GM21515 (cell line): Measurements from ENCODE around the gene FES.
"Not testable (repeated sequence)": the region's sequence is repeated elsewhere in the genome, so short reads cannot be mapped to it uniquely, and the experiment has no call there.

Source experiments
- ATAC-seq: cut with Tn5 transposase; IDR thresholded peaks from one replicate; pipeline ENCODE4 v1.9.1; 2021; ENCODE audit not compliant: unreplicated experiment

FES gene

DNA sequence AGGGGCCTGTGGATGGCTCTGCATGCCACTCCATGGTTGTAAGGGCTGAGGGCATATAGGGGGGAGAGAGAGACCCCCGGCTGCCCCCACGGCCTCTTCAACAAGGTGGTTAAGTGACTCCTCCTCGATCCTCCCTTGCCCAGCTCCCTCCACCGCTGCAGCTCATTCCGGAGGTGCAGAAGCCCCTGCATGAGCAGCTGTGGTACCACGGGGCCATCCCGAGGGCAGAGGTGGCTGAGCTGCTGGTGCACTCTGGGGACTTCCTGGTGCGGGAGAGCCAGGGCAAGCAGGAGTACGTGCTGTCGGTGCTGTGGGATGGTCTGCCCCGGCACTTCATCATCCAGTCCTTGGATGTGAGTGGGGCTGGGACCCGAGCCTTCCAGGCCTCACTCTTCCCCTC is 6.5 kb downstream of the FES start:
- no peak for ATAC-seq

DNA sequence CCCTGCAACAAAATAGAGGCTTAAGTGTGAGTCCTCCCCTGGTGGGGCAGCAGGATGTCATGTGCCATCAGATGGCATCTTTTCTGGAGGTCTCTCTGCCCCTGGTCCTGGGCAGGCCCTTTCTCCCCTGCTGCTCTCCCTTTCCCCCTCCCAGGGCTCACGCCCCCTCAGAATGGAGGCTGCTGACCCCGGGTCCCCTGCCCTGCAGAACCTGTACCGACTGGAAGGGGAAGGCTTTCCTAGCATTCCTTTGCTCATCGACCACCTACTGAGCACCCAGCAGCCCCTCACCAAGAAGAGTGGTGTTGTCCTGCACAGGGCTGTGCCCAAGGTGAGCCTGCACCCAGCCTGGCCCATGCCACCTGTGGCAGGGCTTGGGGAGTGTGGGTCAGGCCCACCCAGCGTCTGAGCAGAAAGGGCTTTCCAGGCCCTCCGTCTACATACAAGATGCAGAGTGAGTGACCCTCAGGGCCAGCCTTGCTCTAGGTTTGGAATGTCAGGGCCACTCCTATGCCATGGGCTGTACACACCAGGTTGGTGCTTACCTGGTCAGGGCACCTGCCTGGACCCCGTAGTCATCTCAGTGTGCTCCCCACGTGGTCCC is 7.1 kb downstream of the FES start:
- ATAC-seq, result no peak

DNA sequence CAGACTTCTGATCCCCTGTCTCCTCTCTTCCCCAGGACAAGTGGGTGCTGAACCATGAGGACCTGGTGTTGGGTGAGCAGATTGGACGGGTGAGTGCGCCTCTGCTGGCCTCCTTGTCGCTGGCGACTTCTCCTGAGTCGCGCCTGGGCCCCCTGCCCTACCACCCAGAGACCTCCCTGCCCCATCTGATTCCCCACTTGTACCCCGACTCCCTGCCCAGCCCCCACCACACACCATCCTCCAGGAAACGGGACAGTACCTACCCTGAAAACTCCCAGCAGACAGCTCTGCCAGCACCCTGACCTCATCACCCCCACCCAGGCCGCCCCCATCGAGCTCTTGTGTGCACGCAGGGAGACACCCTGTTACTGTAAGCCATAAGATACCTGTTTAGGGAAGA is 7.7 kb downstream of the FES start:
- ATAC-seq, result no peak

DNA sequence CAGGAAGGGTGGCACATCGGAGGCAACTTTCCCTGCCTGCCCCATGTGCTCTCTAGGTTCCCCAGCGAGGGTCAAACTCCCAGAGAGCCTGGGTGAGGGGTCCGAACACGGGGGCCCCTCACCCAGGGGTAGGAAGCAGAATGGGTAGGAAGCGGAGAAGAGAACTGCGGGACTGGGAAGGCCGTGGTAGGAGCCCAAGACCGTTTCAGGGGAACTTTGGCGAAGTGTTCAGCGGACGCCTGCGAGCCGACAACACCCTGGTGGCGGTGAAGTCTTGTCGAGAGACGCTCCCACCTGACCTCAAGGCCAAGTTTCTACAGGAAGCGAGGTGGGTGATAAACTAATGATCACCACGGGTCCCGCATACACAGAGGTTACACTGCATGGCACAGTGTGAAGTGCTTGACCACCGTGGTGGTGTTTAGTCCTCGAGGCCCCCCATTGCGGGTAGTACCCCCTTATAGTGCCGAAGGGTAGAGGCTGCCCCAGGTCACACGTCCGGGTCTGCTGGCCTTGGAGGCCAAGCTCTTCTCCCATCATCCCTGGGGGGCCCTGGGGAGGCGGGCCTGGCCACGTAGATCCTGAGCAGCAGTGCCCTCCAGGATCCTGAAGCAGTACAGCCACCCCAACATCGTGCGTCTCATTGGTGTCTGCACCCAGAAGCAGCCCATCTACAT is 8.3 kb downstream of the FES start:
- no peak for ATAC-seq

- ATAC-seq, result no peak
These were observed 9.1 kb downstream of the FES start for GRCh38 chr15:90893175-90894090.

GRCh38 chr15:90895571-90896117 is 11.3 kb downstream of the FES start:
- no peak for ATAC-seq

DNA sequence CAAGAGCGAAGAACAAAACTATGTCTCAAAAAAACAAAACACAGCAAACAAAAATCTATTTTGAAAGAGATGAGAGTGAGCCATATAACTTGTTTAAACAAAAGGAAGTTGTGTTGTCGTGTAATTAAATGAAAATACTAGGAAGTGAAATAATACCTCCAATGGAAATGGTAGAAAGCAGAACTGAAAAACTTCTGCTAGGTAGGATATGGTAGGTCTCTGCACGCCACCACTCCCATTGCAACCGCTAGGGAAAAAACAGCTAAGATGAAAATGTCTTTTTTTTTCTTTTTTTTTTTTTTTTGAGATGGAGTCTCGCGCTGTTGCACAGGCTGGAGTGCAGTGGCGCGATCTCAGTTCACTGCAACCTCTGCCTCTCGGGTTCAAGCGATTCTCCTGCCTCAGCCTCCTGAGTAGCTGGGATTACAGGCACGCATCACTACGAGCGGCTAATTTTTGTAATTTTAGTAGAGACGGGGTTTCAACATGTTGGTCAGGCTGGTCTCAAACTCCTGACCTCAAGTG is 12.9 kb downstream of the FES start:
- ATAC-seq, result not testable (repeated sequence)

DNA sequence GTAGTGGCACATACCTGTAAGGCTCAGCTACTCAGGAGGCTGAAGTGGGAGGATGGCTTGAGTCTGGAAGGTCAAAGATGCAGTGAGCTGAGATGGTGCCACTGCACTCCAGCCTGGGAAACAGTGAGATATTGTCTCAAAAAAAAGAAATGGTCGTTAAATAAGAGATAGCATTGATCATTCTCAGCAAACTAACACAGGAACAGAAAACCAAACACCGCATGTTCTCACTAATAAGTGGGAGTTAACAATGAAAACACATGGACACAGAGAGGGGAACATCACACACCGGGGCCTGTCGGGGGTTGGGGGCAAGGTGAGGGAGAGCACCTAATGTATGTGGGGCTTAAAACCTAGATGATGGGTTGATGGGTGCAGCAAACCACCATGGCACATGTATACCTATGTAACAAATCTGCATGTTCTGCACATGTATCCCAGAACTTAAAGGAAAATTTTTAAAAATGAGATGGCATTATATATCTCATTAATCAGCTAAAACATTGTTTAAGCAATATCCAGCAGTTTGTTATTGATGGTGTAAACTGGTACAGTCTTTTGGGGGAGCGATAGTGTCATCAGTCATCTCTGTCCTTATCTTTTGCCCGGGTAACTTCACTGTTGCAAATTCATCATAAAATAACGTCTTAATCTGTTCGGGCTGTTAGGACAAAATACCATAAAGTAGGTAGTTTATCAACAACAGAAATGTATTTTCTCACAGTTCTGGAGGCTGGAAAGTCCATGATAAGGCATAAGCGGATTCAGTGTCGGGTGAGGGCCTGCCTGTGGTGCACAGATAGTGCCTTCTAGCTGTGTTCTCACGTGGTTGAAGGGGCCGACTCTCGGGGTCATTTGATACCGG is 17.1 kb downstream of the FES start:
- ATAC-seq, result no peak

DNA sequence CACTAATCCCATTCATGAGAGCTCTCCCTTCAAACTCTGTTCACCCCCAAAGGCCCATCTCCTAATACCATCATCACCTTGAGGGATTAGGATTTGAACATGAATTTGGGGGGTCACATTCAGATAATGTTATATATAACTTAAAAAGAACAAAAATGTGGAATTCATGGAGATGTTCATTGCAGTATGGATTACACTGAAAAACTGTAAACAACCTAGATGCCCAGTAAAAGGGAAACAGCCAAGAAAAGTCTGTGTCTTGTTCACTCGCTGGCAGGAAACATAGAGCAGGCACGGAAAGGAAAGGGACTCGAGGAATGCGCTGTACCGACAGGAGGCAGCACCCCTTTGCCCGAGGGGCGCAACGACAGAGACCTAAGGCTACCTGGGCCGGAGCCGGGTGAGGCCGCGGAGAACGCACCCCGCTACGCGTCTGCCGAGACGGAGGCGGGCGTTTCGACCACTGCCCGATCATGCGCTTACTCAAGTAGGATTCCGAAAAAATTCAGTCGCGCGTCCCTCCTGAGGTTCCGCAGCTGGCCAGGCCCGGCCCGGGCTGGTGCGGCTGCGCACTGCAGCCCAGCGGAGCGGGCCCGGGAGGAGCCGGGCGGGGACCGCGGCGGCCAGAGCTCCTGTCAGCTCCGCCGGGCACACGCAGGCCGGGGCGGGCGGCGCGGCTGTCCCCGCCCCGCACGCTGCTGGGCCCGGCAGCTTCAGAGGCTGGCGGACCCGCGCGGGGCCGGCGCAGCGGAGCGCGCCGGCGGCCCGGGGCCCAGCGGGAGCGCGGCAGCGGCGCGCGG is 17.9 kb downstream of the FES start:
- ATAC-seq, result peak; percentile 60

GRCh38 chr15:90902840-90903732 is 18.8 kb downstream of the FES start, which contains the start of gene MAN2A2:
Gene MAN2A2 (plus strand): TSS chr15:90903302. CDS start chr15:90904208, 906 bp downstream.
- ATAC-seq, result peak; percentile 61

DNA sequence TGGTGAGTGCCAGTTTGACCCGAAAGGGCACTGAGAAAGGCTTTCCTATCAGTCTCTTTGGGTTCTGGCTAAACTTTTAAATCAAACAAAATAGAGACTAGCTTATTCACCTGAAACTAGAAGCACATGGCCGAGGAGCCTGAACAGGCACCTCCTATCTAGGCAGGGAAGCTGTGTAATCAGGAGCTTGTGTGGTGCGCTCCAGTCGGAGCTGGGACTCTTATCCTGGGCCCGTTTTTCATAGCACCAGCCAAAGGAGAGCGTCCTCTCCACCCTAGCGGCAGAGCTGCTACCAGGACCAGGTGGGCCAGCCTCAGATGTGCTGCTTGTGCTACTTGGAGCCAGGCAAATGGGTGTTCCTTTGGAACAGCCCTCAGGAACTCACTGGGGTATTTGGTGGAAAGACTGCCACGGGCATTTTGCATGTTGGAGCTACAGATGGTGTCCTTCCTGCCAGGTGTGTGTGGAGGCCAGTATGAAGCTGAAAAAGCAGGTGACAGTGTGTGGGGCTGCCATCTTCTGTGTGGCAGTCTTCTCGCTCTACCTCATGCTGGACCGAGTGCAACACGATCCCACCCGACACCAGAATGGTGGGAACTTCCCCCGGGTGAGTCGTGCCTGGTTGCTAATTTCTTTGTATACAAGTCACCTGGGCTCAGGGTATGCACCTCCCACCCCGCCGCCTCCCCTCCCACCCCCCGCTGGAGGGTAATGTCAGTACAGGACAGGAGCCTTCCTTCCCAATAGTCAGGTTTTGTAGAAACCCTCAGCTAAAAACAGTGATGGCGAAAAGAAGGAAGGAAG is 19.6 kb downstream of the FES start:
- ATAC-seq, result no peak

GRCh38 chr15:90904746-90905145 is 20.4 kb downstream of the FES start:
- no peak for ATAC-seq

GRCh38 chr15:90905306-90906180 is 21.2 kb downstream of the FES start:
- ATAC-seq, result no peak

DNA sequence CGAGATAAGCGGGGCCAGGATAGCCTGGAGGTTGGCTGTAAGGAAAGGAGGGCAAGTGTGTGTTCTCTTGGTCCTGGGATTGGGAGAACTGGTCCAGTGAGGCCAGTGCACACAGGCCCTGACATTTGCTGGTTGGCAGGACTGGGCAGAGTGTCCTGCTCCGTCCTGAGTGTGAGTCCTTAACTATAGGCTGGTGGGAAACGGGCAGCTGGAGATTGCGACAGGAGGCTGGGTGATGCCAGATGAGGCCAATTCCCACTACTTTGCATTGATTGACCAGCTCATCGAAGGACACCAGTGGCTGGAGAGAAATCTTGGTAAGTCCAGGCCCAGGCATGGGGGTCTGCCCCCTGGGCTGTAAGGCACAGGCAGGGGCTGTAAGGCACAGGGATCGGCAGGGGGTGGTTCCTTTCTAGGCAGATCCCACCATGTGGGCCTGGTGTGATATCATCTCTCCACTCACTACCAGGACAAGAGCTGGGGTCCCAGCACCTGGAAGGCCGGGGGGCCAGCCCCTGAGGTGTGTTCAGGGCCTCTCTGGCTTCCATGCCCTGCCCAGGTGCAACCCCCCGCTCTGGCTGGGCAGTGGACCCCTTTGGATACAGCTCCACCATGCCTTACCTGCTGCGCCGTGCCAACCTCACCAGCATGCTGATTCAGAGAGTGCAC is 22.0 kb downstream of the FES start:
- no peak for ATAC-seq

DNA sequence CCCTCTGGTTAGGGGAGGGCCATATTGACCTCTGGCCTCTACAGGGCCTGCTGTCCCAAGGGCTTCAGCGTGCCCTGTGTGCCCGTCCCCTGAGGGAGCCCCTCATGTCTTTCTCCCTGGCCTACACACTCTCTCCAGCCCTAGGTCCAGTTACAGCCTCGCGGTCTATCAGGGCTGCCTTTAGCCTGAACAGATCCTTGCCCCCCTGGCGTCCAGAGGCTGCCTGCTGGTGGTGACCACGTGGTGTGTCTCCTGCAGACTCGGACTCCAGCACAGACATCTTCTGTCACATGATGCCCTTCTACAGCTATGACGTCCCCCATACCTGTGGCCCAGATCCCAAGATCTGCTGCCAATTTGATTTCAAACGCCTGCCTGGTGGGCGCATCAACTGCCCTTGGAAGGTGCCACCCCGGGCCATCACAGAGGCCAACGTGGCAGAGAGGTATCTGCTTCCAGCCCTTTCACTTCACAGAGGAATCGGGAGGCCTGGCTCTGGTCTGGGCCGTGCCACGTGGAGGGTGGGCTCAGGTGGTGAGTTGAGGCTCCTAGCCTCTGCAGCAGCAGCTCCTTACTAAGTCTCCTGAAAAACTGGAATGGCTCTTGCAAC is 22.9 kb downstream of the FES start:
- ATAC-seq, result no peak
